HG03066 (cell line): ENCODE measurements around the gene EIF4EBP3.

ENCODE experiments used
- ATAC-seq: cut with Tn5 transposase; IDR thresholded peaks from one replicate; pipeline ENCODE4 v1.9.1; 2021; ENCODE audit warnings: low read depth; ENCODE audit not compliant: unreplicated experiment

Gene EIF4EBP3

GRCh38 chr5:140547508-140548299, at the start of gene EIF4EBP3:
Gene EIF4EBP3, plus strand, starts transcription at chr5:140547662. Its CDS starts 76 bp downstream, at chr5:140547738.
- peak; percentile 99 for ATAC-seq

GRCh38 chr5:140497897-140498296, 49.6 kb upstream of the EIF4EBP3 start:
- no peak for ATAC-seq

GRCh38 chr5:140498591-140498990, 48.9 kb upstream of the EIF4EBP3 start:
- no peak for ATAC-seq

GRCh38 chr5:140502834-140503233, 44.6 kb upstream of the EIF4EBP3 start:
- no peak for ATAC-seq

GRCh38 chr5:140509898-140510297, 37.6 kb upstream of the EIF4EBP3 start:
- no peak for ATAC-seq

- no peak for ATAC-seq
Observed at GRCh38 chr5:140513124-140513523, 34.3 kb upstream of the EIF4EBP3 start.

- ATAC-seq: no peak
Observed at GRCh38 chr5:140524003-140524402, 23.5 kb upstream of the EIF4EBP3 start.

GRCh38 chr5:140540227-140540626, 7.2 kb upstream of the EIF4EBP3 start:
- ATAC-seq: no peak

GRCh38 chr5:140542972-140543371, 4.5 kb upstream of the EIF4EBP3 start:
- ATAC-seq: no peak

GRCh38 chr5:140544986-140545385, 2.5 kb upstream of the EIF4EBP3 start:
- no peak for ATAC-seq

GRCh38 chr5:140545606-140546005, 1.9 kb upstream of the EIF4EBP3 start:
- no peak for ATAC-seq

GRCh38 chr5:140546851-140547507, 483 bp upstream of the EIF4EBP3 start:
- no peak for ATAC-seq

- ATAC-seq: no peak
Observed at GRCh38 chr5:140548300-140548688, 832 bp downstream of the EIF4EBP3 start.

GRCh38 chr5:140548791-140549190, 1.3 kb downstream of the EIF4EBP3 start:
- no peak for ATAC-seq

GRCh38 chr5:140549237-140550144, 2.0 kb downstream of the EIF4EBP3 start:
- no peak for ATAC-seq

GRCh38 chr5:140550147-140551079, 3.0 kb downstream of the EIF4EBP3 start:
- ATAC-seq: no peak

- ATAC-seq: no peak
Observed at GRCh38 chr5:140551872-140552271, 4.4 kb downstream of the EIF4EBP3 start.

- ATAC-seq: no peak
Observed at GRCh38 chr5:140553657-140554056, 6.2 kb downstream of the EIF4EBP3 start.

GRCh38 chr5:140554454-140554853, 7.0 kb downstream of the EIF4EBP3 start:
- ATAC-seq: no peak

GRCh38 chr5:140555747-140556312, 8.4 kb downstream of the EIF4EBP3 start:
- ATAC-seq: no peak
